HG02588 (cell line): ENCODE data around the gene MAGEA2.
"Not testable (repeated sequence)": the region's sequence is repeated elsewhere in the genome, so short reads cannot be mapped to it uniquely, and the experiment has no call there.

ENCODE experiments used
- ATAC-seq: cut with Tn5 transposase; IDR thresholded peaks from one replicate; pipeline ENCODE4 v1.9.1; 2021; ENCODE audit warnings: mild to moderate bottlenecking, moderate library complexity; ENCODE audit not compliant: unreplicated experiment

Gene MAGEA2

GRCh38 chrX:152709173-152709572, 44.5 kb downstream of the MAGEA2 start, which contains the start of gene CSAG2:
Gene CSAG2 (minus strand): TSS chrX:152709273. CDS start chrX:152709112, 161 bp downstream.
- not testable (repeated sequence) for ATAC-seq

- ATAC-seq = not testable (repeated sequence)
Measured at GRCh38 chrX:152706500-152706899, 47.1 kb downstream of the MAGEA2 start.

DNA sequence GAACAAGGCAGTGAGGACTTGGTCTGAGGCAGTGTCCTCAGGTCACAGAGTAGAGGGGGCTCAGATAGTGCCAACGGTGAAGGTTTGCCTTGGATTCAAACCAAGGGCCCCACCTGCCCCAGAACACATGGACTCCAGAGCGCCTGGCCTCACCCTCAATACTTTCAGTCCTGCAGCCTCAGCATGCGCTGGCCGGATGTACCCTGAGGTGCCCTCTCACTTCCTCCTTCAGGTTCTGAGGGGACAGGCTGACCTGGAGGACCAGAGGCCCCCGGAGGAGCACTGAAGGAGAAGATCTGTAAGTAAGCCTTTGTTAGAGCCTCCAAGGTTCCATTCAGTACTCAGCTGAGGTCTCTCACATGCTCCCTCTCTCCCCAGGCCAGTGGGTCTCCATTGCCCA, 53.3 kb downstream of the MAGEA2 start:
- not testable (repeated sequence) for ATAC-seq
